Measurements from ENCODE around the gene NME2. TPM values are rescaled to one million over a fixed set of nuclear protein-coding genes. Genes with fewer than 3 reads are reported as not detected.

NME2 gene
- total and polyA plus RNA-seq, 8 donors = 137 to 371 (median 286) TPM

- no peak overlapping the region for H3K4me3 ChIP-seq
- intact Hi-C loops (cut with DNase I) = no loop called here
- DNase-seq (no peak), ATAC-seq (no peak), FAIRE-seq (no peak)
- H3K27ac ChIP-seq = no peak overlapping the region
- TF ChIP-seq CTCF (IDR thresholded peaks at IDR 0.05) = no peak
- H3K4me1 ChIP-seq = peaks cover 4 to 13% (median 11%) of the 10 kb centered on the region in 3 donors
- no peaks in the 10 kb centered on the region for H3K36me3 ChIP-seq
- H3K9me3 ChIP-seq = no peaks in the 10 kb centered on the region
- no peaks in the 10 kb centered on the region for H3K27me3 ChIP-seq
- WGBS, 2 donors = 81 to 82% methylated on average over 3 of the region's 3 CpGs
These were observed 38.1 kb upstream of the NME2 start for GRCh38 chr17:51128076-51128475.

GRCh38 chr17:51132964-51133319 is 33.3 kb upstream of the NME2 start:
- Histone ChIP-seq H3K27me3 (no peaks in the 10 kb centered on the region), H3K4me1 (no peaks in the 10 kb centered on the region), H3K4me3 (no peak overlapping the region), H3K9me3 (no peaks in the 10 kb centered on the region), H3K27ac (peak overlapping the region in 1 of 4 donors; percentile 23), H3K36me3 (no peaks in the 10 kb centered on the region)
- no peak for FAIRE-seq
- no peak for DNase-seq
- ATAC-seq = peak; percentile 44 to 84 (median 70)
- intact Hi-C loops (cut with DNase I) = no loop called here
- no peak for TF ChIP-seq CTCF (IDR thresholded peaks at IDR 0.05)

DNA sequence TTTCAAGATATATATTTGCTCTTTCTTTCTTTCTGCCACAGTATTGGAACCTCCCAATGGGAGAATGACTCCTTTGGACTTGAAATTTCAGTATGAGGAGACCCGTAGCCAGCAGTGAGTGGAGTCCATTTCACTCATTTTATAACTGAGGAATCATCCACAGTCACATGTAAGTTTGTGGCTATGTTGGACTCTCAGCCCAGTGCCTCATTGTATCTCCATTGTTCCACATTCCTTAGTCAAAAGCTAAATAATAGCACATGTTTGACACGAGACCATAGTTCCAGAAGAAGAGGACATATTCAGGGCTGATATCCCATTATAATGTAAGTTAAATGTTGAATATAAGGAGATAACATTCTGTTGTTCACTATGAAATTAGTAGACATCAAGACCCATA is 32.8 kb upstream of the NME2 start:
- no peaks in the 10 kb centered on the region for H3K27me3 ChIP-seq
- TF ChIP-seq CTCF (IDR thresholded peaks at IDR 0.05) = no peak
- intact Hi-C loops (cut with DNase I) = no loop called here
- H3K4me3 ChIP-seq = no peak overlapping the region
- H3K4me1 ChIP-seq = no peaks in the 10 kb centered on the region
- no peaks in the 10 kb centered on the region for H3K9me3 ChIP-seq
- ATAC-seq (peak in 1 of 4 donors; percentile 22), FAIRE-seq (no peak), DNase-seq (no peak)
- no peaks in the 10 kb centered on the region for H3K36me3 ChIP-seq
- WGBS, 2 donors = 82 to 95% methylated on average over 2 of the region's 2 CpGs
- no peak overlapping the region for H3K27ac ChIP-seq

DNA sequence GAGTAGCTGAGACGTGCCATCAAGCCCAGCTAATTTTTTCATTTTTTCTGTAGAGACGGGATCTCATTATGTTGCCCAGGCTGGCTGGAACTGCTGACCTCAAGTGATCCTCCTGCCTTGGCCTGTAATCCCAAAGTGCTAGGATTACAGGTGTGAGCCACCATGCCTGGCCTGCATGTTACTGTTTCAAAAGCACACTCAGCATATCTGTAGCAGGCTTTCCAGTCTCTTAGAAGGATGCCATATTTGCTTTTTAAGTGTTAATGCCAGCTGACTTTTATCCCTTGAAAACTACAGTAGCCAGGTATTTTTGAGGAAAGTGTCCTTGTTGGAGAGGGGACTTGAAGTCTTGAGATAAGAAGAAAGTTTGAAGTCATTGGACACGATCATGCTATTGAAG is 30.3 kb upstream of the NME2 start:
- intact Hi-C loops (cut with DNase I) = no loop called here
- ATAC-seq (no peak), DNase-seq (no peak), FAIRE-seq (no peak)
- Histone ChIP-seq H3K27me3 (no peaks in the 10 kb centered on the region), H3K36me3 (no peaks in the 10 kb centered on the region), H3K4me1 (no peaks in the 10 kb centered on the region), H3K27ac (no peak overlapping the region), H3K9me3 (no peaks in the 10 kb centered on the region), H3K4me3 (no peak overlapping the region)
- WGBS, 2 donors = 89 to 93% methylated on average over 3 of the region's 3 CpGs
- no peak for TF ChIP-seq CTCF (IDR thresholded peaks at IDR 0.05)

DNA sequence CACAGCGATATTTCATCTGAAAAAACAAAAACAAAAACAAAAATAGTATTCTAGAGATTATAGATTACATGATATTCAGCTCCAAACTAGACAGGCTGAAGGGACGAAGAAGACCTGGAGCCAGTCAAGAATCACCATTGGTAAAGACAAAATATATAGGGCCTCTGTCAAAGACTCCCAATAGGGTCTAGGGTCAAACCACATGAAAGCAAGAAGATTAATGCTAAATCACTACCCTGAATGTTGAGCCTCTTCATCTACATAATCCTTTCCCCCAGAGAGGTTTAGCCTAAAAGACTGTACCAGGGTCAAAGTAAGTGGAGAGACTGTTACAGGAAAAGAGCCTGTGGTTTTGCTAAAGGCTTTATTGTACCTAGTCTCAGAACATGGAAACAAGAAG is 23.6 kb upstream of the NME2 start:
- H3K27me3 ChIP-seq = no peaks in the 10 kb centered on the region
- no peak for TF ChIP-seq CTCF (IDR thresholded peaks at IDR 0.05)
- no peak for FAIRE-seq
- H3K4me1 ChIP-seq = no peaks in the 10 kb centered on the region
- intact Hi-C loops (cut with DNase I) = no loop called here
- no peak overlapping the region for H3K27ac ChIP-seq
- whole genome bisulfite sequencing, 2 donors = 92 to 95% methylated on average over 2 of the region's 2 CpGs
- ATAC-seq = no peak
- no peak for DNase-seq
- H3K9me3 ChIP-seq = no peaks in the 10 kb centered on the region
- no peak overlapping the region for H3K4me3 ChIP-seq
- H3K36me3 ChIP-seq = no peaks in the 10 kb centered on the region

Data from pancreas (tissue), 10 donors.